ENCODE measurements around the gene RAB6B. TPM values are rescaled to one million over a fixed set of nuclear protein-coding genes. Genes with fewer than 3 reads are reported as not detected.
A peak's percentile ranks its signal among the peaks of the same experiment; 100 is the strongest.

Gene RAB6B
- total RNA-seq, 2 donors from 2014 or later = 3.3 to 8.3 TPM

- ATAC-seq = no peak
These were observed 62.4 kb downstream of the RAB6B start for GRCh38 chr3:133833267-133833666.

GRCh38 chr3:133832802-133833144 is 62.9 kb downstream of the RAB6B start:
- intact Hi-C loops (cut with DNase I, micrococcal nuclease) = no loop called here
- ATAC-seq (no peak), DNase-seq (no peak)

More at GRCh38 chr3:133833267-133833666, 62.4 kb downstream of the RAB6B start:
- no peak for DNase-seq
- intact Hi-C loops (cut with DNase I, micrococcal nuclease) = no loop called here

- intact Hi-C loops (cut with DNase I, micrococcal nuclease) = no loop called here
- no peak for ATAC-seq
- no peak for DNase-seq
These were observed 63.5 kb downstream of the RAB6B start for GRCh38 chr3:133831966-133832801.

GRCh38 chr3:133830071-133830470 is 65.6 kb downstream of the RAB6B start:
- ATAC-seq (no peak), DNase-seq (no peak)
- intact Hi-C loops (cut with DNase I, micrococcal nuclease) = no loop called here

- intact Hi-C loops (cut with DNase I, micrococcal nuclease) = no loop called here
- ATAC-seq (no peak), DNase-seq (no peak)
These were observed 66.4 kb downstream of the RAB6B start for GRCh38 chr3:133829310-133829707.

GRCh38 chr3:133828576-133829309 is 66.9 kb downstream of the RAB6B start:
- DNase-seq (no peak), ATAC-seq (no peak)
- intact Hi-C loops (cut with DNase I, micrococcal nuclease) = no loop called here

GRCh38 chr3:133827684-133828083 is 68.0 kb downstream of the RAB6B start:
- intact Hi-C loops (cut with DNase I, micrococcal nuclease) = no loop called here
- ATAC-seq (no peak), DNase-seq (no peak)

- ATAC-seq = no peak
- no peak for DNase-seq
- intact Hi-C loops (cut with DNase I, micrococcal nuclease) = no loop called here
These were observed 68.5 kb downstream of the RAB6B start for GRCh38 chr3:133827136-133827535.

GRCh38 chr3:133825969-133826727 is 69.5 kb downstream of the RAB6B start:
- ATAC-seq (no peak), DNase-seq (no peak)
- intact Hi-C loops (cut with DNase I, micrococcal nuclease) = no loop called here

- DNase-seq = no peak
- ATAC-seq = no peak
- intact Hi-C loops (cut with DNase I, micrococcal nuclease) = loop anchor here in 1 of 2 donors (5.0 kb wide), 1 partner anchor 102 kb away; no protein-coding TSS in a partner anchor
These were observed 70.7 kb downstream of the RAB6B start for GRCh38 chr3:133824961-133825485.

- intact Hi-C loops (cut with DNase I, micrococcal nuclease) = loop anchor here in 1 of 2 donors (5.0 kb wide), 1 partner anchor 105 kb away; no protein-coding TSS in a partner anchor
- ATAC-seq (peak; percentile 43), DNase-seq (peak; percentile 22 to 36)
These were observed 73.7 kb downstream of the RAB6B start for GRCh38 chr3:133821767-133822638.

GRCh38 chr3:133820889-133821675 is 74.6 kb downstream of the RAB6B start:
- peak; percentile 16 for ATAC-seq
- intact Hi-C loops (cut with DNase I, micrococcal nuclease) = loop anchor here in 1 of 2 donors (5.0 kb wide), 1 partner anchor 106 kb away; no protein-coding TSS in a partner anchor
- DNase-seq = no peak

GRCh38 chr3:133820129-133820528 is 75.6 kb downstream of the RAB6B start:
- intact Hi-C loops (cut with DNase I, micrococcal nuclease) = loop anchor here in 1 of 2 donors (5.0 kb wide), 1 partner anchor 107 kb away; no protein-coding TSS in a partner anchor
- ATAC-seq (no peak), DNase-seq (no peak)

GRCh38 chr3:133815386-133815785 is 80.3 kb downstream of the RAB6B start:
- no peak for DNase-seq
- intact Hi-C loops (cut with DNase I, micrococcal nuclease) = loop anchor here in 1 of 2 donors (10.0 kb wide), 1 partner anchor 109 kb away; no protein-coding TSS in a partner anchor
- ATAC-seq = no peak

- ATAC-seq (no peak), DNase-seq (no peak)
- intact Hi-C loops (cut with DNase I, micrococcal nuclease) = loop anchor here (5.0 to 10.0 kb wide), 2 partner anchors 112 to 231 kb away; no protein-coding TSS in a partner anchor
These were observed 82.8 kb downstream of the RAB6B start for GRCh38 chr3:133812872-133813271.

GRCh38 chr3:133805702-133806475 is 89.8 kb downstream of the RAB6B start, which contains the start of gene SRPRB:
TSS of gene SRPRB (plus strand) at chr3:133805815. CDS start at chr3:133805849, 34 bp downstream.
- DNase-seq (peak; percentile 95), ATAC-seq (peak; percentile 100)
- intact Hi-C loops (cut with DNase I, micrococcal nuclease) = no loop called here
